Measurements from ENCODE around the gene TNRC6C. TPM values are rescaled to one million over a fixed set of nuclear protein-coding genes. Genes with fewer than 3 reads are reported as not detected.
A peak's percentile ranks its signal among the peaks of the same experiment; 100 is the strongest.

Gene TNRC6C
- total and polyA plus RNA-seq, 5 donors: 8.6 to 32.8 (median 24.4) TPM

GRCh38 chr17:77946900-77947645, 11.4 kb upstream of the TNRC6C start:
- no peak overlapping the region for H3K4me3 ChIP-seq (ENCODE audit: low read length)
- H3K9me3 ChIP-seq (ENCODE audit: control insufficient read depth, low read length): no peaks in the 10 kb centered on the region
- H3K27me3 ChIP-seq (ENCODE audit: control insufficient read depth, insufficient read depth): no peaks in the 10 kb centered on the region
- DNase-seq (no peak), ATAC-seq (no peak)
- H3K4me1 ChIP-seq (ENCODE audit: control insufficient read depth, insufficient read depth, low read length): peaks cover 3% of the 10 kb centered on the region
- 85% methylated on average over 6 of the region's 6 CpGs for WGBS
- intact Hi-C loops (cut with DNase I): no loop called here
- no peak overlapping the region for H3K27ac ChIP-seq (ENCODE audit: low read length)

GRCh38 chr17:77948690-77949114, 9.8 kb upstream of the TNRC6C start:
- Histone ChIP-seq H3K27ac (ENCODE audit: low read length) (no peak overlapping the region), H3K27me3 (ENCODE audit: control insufficient read depth, insufficient read depth) (no peaks in the 10 kb centered on the region), H3K4me3 (ENCODE audit: low read length) (no peak overlapping the region), H3K9me3 (ENCODE audit: control insufficient read depth, low read length) (no peaks in the 10 kb centered on the region), H3K4me1 (ENCODE audit: control insufficient read depth, insufficient read depth, low read length) (no peaks in the 10 kb centered on the region)
- 18% methylated on average over 3 of the region's 3 CpGs for WGBS
- intact Hi-C loops (cut with DNase I): no loop called here
- peak; percentile 72 to 78 for ATAC-seq
- DNase-seq: no peak

- Histone ChIP-seq H3K4me1 (ENCODE audit: control insufficient read depth, insufficient read depth, low read length) (no peaks in the 10 kb centered on the region), H3K27me3 (ENCODE audit: control insufficient read depth, insufficient read depth) (no peaks in the 10 kb centered on the region), H3K4me3 (ENCODE audit: low read length) (no peak overlapping the region), H3K27ac (ENCODE audit: low read length) (no peak overlapping the region), H3K9me3 (ENCODE audit: control insufficient read depth, low read length) (no peaks in the 10 kb centered on the region)
- ATAC-seq (no peak), DNase-seq (no peak)
- WGBS: 72% methylated on average over 5 of the region's 5 CpGs
- intact Hi-C loops (cut with DNase I): no loop called here
Measured at GRCh38 chr17:77951123-77951522, 7.4 kb upstream of the TNRC6C start.

GRCh38 chr17:77952368-77952767, 6.1 kb upstream of the TNRC6C start:
- intact Hi-C loops (cut with DNase I): no loop called here
- ATAC-seq (no peak), DNase-seq (no peak)
- H3K27ac ChIP-seq (ENCODE audit: low read length): no peak overlapping the region
- WGBS: 84% methylated on average over 5 of the region's 5 CpGs
- H3K27me3 ChIP-seq (ENCODE audit: control insufficient read depth, insufficient read depth): no peaks in the 10 kb centered on the region
- H3K4me3 ChIP-seq (ENCODE audit: low read length): no peak overlapping the region
- H3K9me3 ChIP-seq (ENCODE audit: control insufficient read depth, low read length): no peaks in the 10 kb centered on the region
- H3K4me1 ChIP-seq (ENCODE audit: control insufficient read depth, insufficient read depth, low read length): peaks cover 3% of the 10 kb centered on the region

GRCh38 chr17:77957235-77957856, 1.2 kb upstream of the TNRC6C start:
- Histone ChIP-seq H3K4me3 (ENCODE audit: low read length) (peak overlapping the region; percentile 59), H3K27ac (ENCODE audit: low read length) (peak overlapping the region; percentile 74), H3K4me1 (ENCODE audit: control insufficient read depth, insufficient read depth, low read length) (peaks cover 7% of the 10 kb centered on the region), H3K27me3 (ENCODE audit: control insufficient read depth, insufficient read depth) (no peaks in the 10 kb centered on the region), H3K9me3 (ENCODE audit: control insufficient read depth, low read length) (no peaks in the 10 kb centered on the region)
- intact Hi-C loops (cut with DNase I): loop anchor here in 1 of 4 donors (5.0 kb wide), 1 partner anchor 65 kb away; no protein-coding TSS in a partner anchor
- 20% methylated on average over 24 of the region's 24 CpGs for WGBS
- no peak for ATAC-seq
- no peak for DNase-seq

GRCh38 chr17:77958716-77959125, 218 bp downstream of the TNRC6C start:
- ATAC-seq (no peak), DNase-seq (no peak)

GRCh38 chr17:77959126-77959925, 823 bp downstream of the TNRC6C start:
- H3K4me1 ChIP-seq (ENCODE audit: control insufficient read depth, insufficient read depth, low read length): peaks cover 9% of the 10 kb centered on the region
- under 1% methylated on average over 92 of the region's 92 CpGs for WGBS
- DNase-seq (peak; percentile 28 to 65 (median 58)), ATAC-seq (no peak)
- intact Hi-C loops (cut with DNase I): loop anchor here in 1 of 4 donors (5.0 kb wide), 1 partner anchor 67 kb away; no protein-coding TSS in a partner anchor
- peak overlapping the region; percentile 99 for H3K4me3 ChIP-seq (ENCODE audit: low read length)
- H3K27me3 ChIP-seq (ENCODE audit: control insufficient read depth, insufficient read depth): no peaks in the 10 kb centered on the region
- peak overlapping the region; percentile 82 for H3K27ac ChIP-seq (ENCODE audit: low read length)
- no peaks in the 10 kb centered on the region for H3K9me3 ChIP-seq (ENCODE audit: control insufficient read depth, low read length)

More at GRCh38 chr17:77958716-77959125, 218 bp downstream of the TNRC6C start:
- H3K27me3 ChIP-seq (ENCODE audit: control insufficient read depth, insufficient read depth): no peaks in the 10 kb centered on the region
- peak overlapping the region; percentile 94 for H3K27ac ChIP-seq (ENCODE audit: low read length)
- H3K4me3 ChIP-seq (ENCODE audit: low read length): peak overlapping the region; percentile 99
- under 1% methylated on average over 68 of the region's 79 CpGs for WGBS
- intact Hi-C loops (cut with DNase I): loop anchor here in 1 of 4 donors (5.0 kb wide), 1 partner anchor 66 kb away; no protein-coding TSS in a partner anchor
- peaks cover 9% of the 10 kb centered on the region for H3K4me1 ChIP-seq (ENCODE audit: control insufficient read depth, insufficient read depth, low read length)
- H3K9me3 ChIP-seq (ENCODE audit: control insufficient read depth, low read length): no peaks in the 10 kb centered on the region

- peaks cover 9% of the 10 kb centered on the region for H3K4me1 ChIP-seq (ENCODE audit: control insufficient read depth, insufficient read depth, low read length)
- peak overlapping the region; percentile 99 for H3K4me3 ChIP-seq (ENCODE audit: low read length)
- no peaks in the 10 kb centered on the region for H3K27me3 ChIP-seq (ENCODE audit: control insufficient read depth, insufficient read depth)
- 25% methylated on average over 23 of the region's 23 CpGs for WGBS
- H3K27ac ChIP-seq (ENCODE audit: low read length): peak overlapping the region; percentile 82
- intact Hi-C loops (cut with DNase I): loop anchor here in 1 of 4 donors (5.0 kb wide), 1 partner anchor 68 kb away; no protein-coding TSS in a partner anchor
- DNase-seq (no peak), ATAC-seq (no peak)
- H3K9me3 ChIP-seq (ENCODE audit: control insufficient read depth, low read length): no peaks in the 10 kb centered on the region
Measured at GRCh38 chr17:77959926-77960521, 1.5 kb downstream of the TNRC6C start.

- Histone ChIP-seq H3K4me1 (ENCODE audit: control insufficient read depth, insufficient read depth, low read length) (peaks cover 9% of the 10 kb centered on the region), H3K27ac (ENCODE audit: low read length) (no peak overlapping the region), H3K4me3 (ENCODE audit: low read length) (no peak overlapping the region), H3K27me3 (ENCODE audit: control insufficient read depth, insufficient read depth) (no peaks in the 10 kb centered on the region), H3K9me3 (ENCODE audit: control insufficient read depth, low read length) (no peaks in the 10 kb centered on the region)
- no peak for ATAC-seq
- WGBS: 69% methylated on average over 4 of the region's 4 CpGs
- DNase-seq: no peak
- intact Hi-C loops (cut with DNase I): no loop called here
Measured at GRCh38 chr17:77961741-77962140, 3.2 kb downstream of the TNRC6C start.

GRCh38 chr17:77962348-77962747, 3.8 kb downstream of the TNRC6C start:
- no peaks in the 10 kb centered on the region for H3K27me3 ChIP-seq (ENCODE audit: control insufficient read depth, insufficient read depth)
- DNase-seq (no peak), ATAC-seq (no peak)
- intact Hi-C loops (cut with DNase I): no loop called here
- H3K4me3 ChIP-seq (ENCODE audit: low read length): no peak overlapping the region
- no peak overlapping the region for H3K27ac ChIP-seq (ENCODE audit: low read length)
- H3K9me3 ChIP-seq (ENCODE audit: control insufficient read depth, low read length): no peaks in the 10 kb centered on the region
- peaks cover 6% of the 10 kb centered on the region for H3K4me1 ChIP-seq (ENCODE audit: control insufficient read depth, insufficient read depth, low read length)
- WGBS: 76% methylated on average over 6 of the region's 6 CpGs

Measured in right cardiac atrium (tissue), 5 donors.